Activated T-cell treated with anti-CD3 and anti-CD28 coated beads, Interleukin-2, amount 50 U/mL, for 24 hours (primary cell): Measurements from ENCODE around the gene ITGAX.
"Not testable (repeated sequence)": the region's sequence is repeated elsewhere in the genome, so short reads cannot be mapped to it uniquely, and the experiment has no call there.

ENCODE experiments used
- DNase-seq: peaks from one replicate; pipeline ENCODE4 v3.0.0-alpha.2; 2020
- H3K27ac Mint-ChIP-seq: 2 replicates; pipeline ENCODE4 v1.8.0; 2020; ENCODE audit warnings: mild to moderate bottlenecking, mixed read lengths
- H3K27me3 Mint-ChIP-seq: 2 replicates; pipeline ENCODE4 v1.8.0; 2020; ENCODE audit warnings: mixed read lengths
- H3K36me3 Mint-ChIP-seq: 2 replicates; pipeline ENCODE4 v1.8.0; 2020; ENCODE audit warnings: low read depth, mixed read lengths
- H3K4me1 Mint-ChIP-seq: 2 replicates; pipeline ENCODE4 v1.8.0; 2020; ENCODE audit warnings: low read depth, mixed read lengths
- H3K4me3 Mint-ChIP-seq: 2 replicates; pipeline ENCODE4 v1.8.0; 2020; ENCODE audit warnings: mild to moderate bottlenecking, moderate library complexity, mixed read lengths
- H3K9me3 Mint-ChIP-seq: 2 replicates; pipeline ENCODE4 v1.8.0; 2020; ENCODE audit warnings: mixed read lengths

The ITGAX gene

GRCh38 chr16:31403590-31404352 is 48.8 kb downstream of the ITGAX start:
- Mint-ChIP-seq H3K4me1 (peaks cover 13% of the 10 kb centered on the region), H3K36me3 (no peaks in the 10 kb centered on the region), H3K4me3 (no peak overlapping the region), H3K27me3 (no peaks in the 10 kb centered on the region), H3K9me3 (peaks cover 10% of the 10 kb centered on the region), H3K27ac (no peak overlapping the region)
- DNase-seq, result no peak

- Mint-ChIP-seq H3K36me3 (no peaks in the 10 kb centered on the region), H3K4me1 (peaks cover 12% of the 10 kb centered on the region), H3K27ac (no peak overlapping the region), H3K27me3 (no peaks in the 10 kb centered on the region), H3K9me3 (peaks cover 4% of the 10 kb centered on the region), H3K4me3 (no peak overlapping the region)
- no peak for DNase-seq
Observed at GRCh38 chr16:31404353-31405064, 49.5 kb downstream of the ITGAX start.

- no peak for DNase-seq
- no peak overlapping the region for H3K4me3 Mint-ChIP-seq
- no peaks in the 10 kb centered on the region for H3K36me3 Mint-ChIP-seq
- H3K27ac Mint-ChIP-seq, result no peak overlapping the region
- H3K9me3 Mint-ChIP-seq, result no peaks in the 10 kb centered on the region
- no peaks in the 10 kb centered on the region for H3K27me3 Mint-ChIP-seq
- peaks cover 8% of the 10 kb centered on the region for H3K4me1 Mint-ChIP-seq
Observed at GRCh38 chr16:31407406-31407805, 52.4 kb downstream of the ITGAX start.

- Mint-ChIP-seq H3K36me3 (no peaks in the 10 kb centered on the region), H3K9me3 (no peaks in the 10 kb centered on the region), H3K27me3 (no peaks in the 10 kb centered on the region), H3K4me1 (peaks cover under 1% of the 10 kb centered on the region), H3K27ac (no peak overlapping the region), H3K4me3 (no peak overlapping the region)
- no peak for DNase-seq
Observed at GRCh38 chr16:31409433-31409832, 54.5 kb downstream of the ITGAX start.

GRCh38 chr16:31410082-31410481 is 55.1 kb downstream of the ITGAX start:
- Mint-ChIP-seq H3K4me1 (peaks cover 5% of the 10 kb centered on the region), H3K9me3 (no peaks in the 10 kb centered on the region), H3K36me3 (no peaks in the 10 kb centered on the region), H3K27ac (no peak overlapping the region), H3K4me3 (no peak overlapping the region), H3K27me3 (no peaks in the 10 kb centered on the region)
- DNase-seq, result no peak

- Mint-ChIP-seq H3K27me3 (peaks cover under 1% of the 10 kb centered on the region), H3K27ac (no peak overlapping the region)
Observed at GRCh38 chr16:31411024-31411844, 56.3 kb downstream of the ITGAX start.

GRCh38 chr16:31412750-31413149 is 57.8 kb downstream of the ITGAX start:
- Mint-ChIP-seq H3K27me3 (peaks cover 3% of the 10 kb centered on the region), H3K4me1 (peaks cover 7% of the 10 kb centered on the region), H3K36me3 (no peaks in the 10 kb centered on the region), H3K4me3 (no peak overlapping the region), H3K27ac (no peak overlapping the region), H3K9me3 (no peaks in the 10 kb centered on the region)
- DNase-seq, result no peak

More at GRCh38 chr16:31411024-31411844, 56.3 kb downstream of the ITGAX start:
- peaks cover 7% of the 10 kb centered on the region for H3K4me1 Mint-ChIP-seq
- DNase-seq, result no peak
- no peak overlapping the region for H3K4me3 Mint-ChIP-seq
- no peaks in the 10 kb centered on the region for H3K36me3 Mint-ChIP-seq
- no peaks in the 10 kb centered on the region for H3K9me3 Mint-ChIP-seq

- DNase-seq, result no peak
- no peak overlapping the region for H3K4me3 Mint-ChIP-seq
Observed at GRCh38 chr16:31413381-31413780, 58.4 kb downstream of the ITGAX start.

GRCh38 chr16:31413943-31414342 is 59.0 kb downstream of the ITGAX start:
- H3K36me3 Mint-ChIP-seq, result no peaks in the 10 kb centered on the region

More at GRCh38 chr16:31413381-31413780, 58.4 kb downstream of the ITGAX start:
- H3K27me3 Mint-ChIP-seq, result peaks cover 7% of the 10 kb centered on the region
- no peaks in the 10 kb centered on the region for H3K36me3 Mint-ChIP-seq
- H3K27ac Mint-ChIP-seq, result no peak overlapping the region
- H3K4me1 Mint-ChIP-seq, result peaks cover 7% of the 10 kb centered on the region
- H3K9me3 Mint-ChIP-seq, result no peaks in the 10 kb centered on the region

GRCh38 chr16:31414706-31415105 is 59.7 kb downstream of the ITGAX start:
- peaks cover 7% of the 10 kb centered on the region for H3K4me1 Mint-ChIP-seq
- peaks cover 10% of the 10 kb centered on the region for H3K27me3 Mint-ChIP-seq
- no peak for DNase-seq
- H3K4me3 Mint-ChIP-seq, result no peak overlapping the region
- H3K9me3 Mint-ChIP-seq, result no peaks in the 10 kb centered on the region
- no peak overlapping the region for H3K27ac Mint-ChIP-seq
- no peaks in the 10 kb centered on the region for H3K36me3 Mint-ChIP-seq

More at GRCh38 chr16:31413943-31414342, 59.0 kb downstream of the ITGAX start:
- H3K4me1 Mint-ChIP-seq, result peaks cover 7% of the 10 kb centered on the region
- no peak overlapping the region for H3K27ac Mint-ChIP-seq
- peaks cover 10% of the 10 kb centered on the region for H3K27me3 Mint-ChIP-seq
- no peak overlapping the region for H3K4me3 Mint-ChIP-seq
- no peaks in the 10 kb centered on the region for H3K9me3 Mint-ChIP-seq
- DNase-seq, result no peak

- Mint-ChIP-seq H3K4me3 (no peak overlapping the region), H3K9me3 (no peaks in the 10 kb centered on the region), H3K36me3 (no peaks in the 10 kb centered on the region), H3K4me1 (peaks cover 17% of the 10 kb centered on the region), H3K27me3 (peaks cover 13% of the 10 kb centered on the region), H3K27ac (no peak overlapping the region)
- no peak for DNase-seq
Observed at GRCh38 chr16:31416371-31416770, 61.4 kb downstream of the ITGAX start.

GRCh38 chr16:31417036-31417435 is 62.1 kb downstream of the ITGAX start:
- H3K4me1 Mint-ChIP-seq, result peaks cover 22% of the 10 kb centered on the region
- not testable (repeated sequence) for DNase-seq, H3K4me3 Mint-ChIP-seq, H3K9me3 Mint-ChIP-seq, H3K27ac Mint-ChIP-seq, H3K36me3 Mint-ChIP-seq
- peaks cover 13% of the 10 kb centered on the region for H3K27me3 Mint-ChIP-seq

GRCh38 chr16:31417916-31418315 is 62.9 kb downstream of the ITGAX start:
- Mint-ChIP-seq H3K4me1 (peaks cover 28% of the 10 kb centered on the region), H3K4me3 (no peak overlapping the region), H3K27ac (no peak overlapping the region), H3K27me3 (peaks cover 21% of the 10 kb centered on the region), H3K36me3 (no peaks in the 10 kb centered on the region), H3K9me3 (no peaks in the 10 kb centered on the region)
- DNase-seq, result no peak

GRCh38 chr16:31420037-31420436 is 65.1 kb downstream of the ITGAX start:
- no peaks in the 10 kb centered on the region for H3K9me3 Mint-ChIP-seq
- no peaks in the 10 kb centered on the region for H3K36me3 Mint-ChIP-seq
- no peak for DNase-seq
- peaks cover 33% of the 10 kb centered on the region for H3K27me3 Mint-ChIP-seq
- no peak overlapping the region for H3K27ac Mint-ChIP-seq
- H3K4me1 Mint-ChIP-seq, result peaks cover 31% of the 10 kb centered on the region
- H3K4me3 Mint-ChIP-seq, result no peak overlapping the region
